Measurements from ENCODE around the gene FABP3.

DNA sequence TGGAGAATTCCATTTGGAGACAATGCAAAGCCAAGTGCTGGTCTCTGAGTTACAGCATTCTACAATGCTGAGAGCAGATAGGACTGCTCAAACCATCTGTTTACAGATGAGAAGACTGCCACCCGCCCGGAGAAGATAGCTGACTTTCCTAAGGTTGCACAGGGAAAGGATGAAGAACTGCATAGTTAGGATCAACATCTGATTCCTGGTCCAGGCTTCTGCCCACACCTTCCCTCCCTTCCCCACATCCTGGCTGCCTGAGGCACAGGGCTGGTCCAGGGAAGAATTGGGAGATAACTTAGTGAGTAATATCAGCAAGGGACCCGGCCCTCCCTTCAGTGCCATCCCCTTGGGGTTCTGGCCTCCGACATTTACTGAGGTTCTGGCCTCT, 42.1 kb upstream of the FABP3 start:
- TF ChIP-seq, protein P1, sequence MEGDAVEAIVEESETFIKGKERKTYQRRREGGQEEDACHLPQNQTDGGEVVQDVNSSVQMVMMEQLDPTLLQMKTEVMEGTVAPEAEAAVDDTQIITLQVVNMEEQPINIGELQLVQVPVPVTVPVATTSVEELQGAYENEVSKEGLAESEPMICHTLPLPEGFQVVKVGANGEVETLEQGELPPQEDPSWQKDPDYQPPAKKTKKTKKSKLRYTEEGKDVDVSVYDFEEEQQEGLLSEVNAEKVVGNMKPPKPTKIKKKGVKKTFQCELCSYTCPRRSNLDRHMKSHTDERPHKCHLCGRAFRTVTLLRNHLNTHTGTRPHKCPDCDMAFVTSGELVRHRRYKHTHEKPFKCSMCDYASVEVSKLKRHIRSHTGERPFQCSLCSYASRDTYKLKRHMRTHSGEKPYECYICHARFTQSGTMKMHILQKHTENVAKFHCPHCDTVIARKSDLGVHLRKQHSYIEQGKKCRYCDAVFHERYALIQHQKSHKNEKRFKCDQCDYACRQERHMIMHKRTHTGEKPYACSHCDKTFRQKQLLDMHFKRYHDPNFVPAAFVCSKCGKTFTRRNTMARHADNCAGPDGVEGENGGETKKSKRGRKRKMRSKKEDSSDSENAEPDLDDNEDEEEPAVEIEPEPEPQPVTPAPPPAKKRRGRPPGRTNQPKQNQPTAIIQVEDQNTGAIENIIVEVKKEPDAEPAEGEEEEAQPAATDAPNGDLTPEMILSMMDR (conservative IDR thresholded peaks at IDR 0.05; ENCODE audit: low read depth, low read length), result no peak
- no peak for TF ChIP-seq EZH2 (IDR thresholded peaks at IDR 0.05; ENCODE audit: low read length, unreplicated experiment)

Measured in PC-3 (cell line).